A549 (cell line): ENCODE measurements around the gene OTUB2. TPM values are rescaled to one million over a fixed set of nuclear protein-coding genes. Genes with fewer than 3 reads are reported as not detected.

ENCODE experiments used
- ATAC-seq, 2 experiments: fragments of 200-7000 bp in 1 of 2; fragments of >200 bp in 1 of 2; cut with Nextera tagmentation in 1 of 2; cut with Tn5 transposase in 1 of 2; 3 replicates each; pipeline versions ENCODE4 v1.8.0 to v1.9.1; 2018 to 2020; ENCODE audit warnings: mild to moderate bottlenecking in 1 of 2, moderate library complexity in 1 of 2
- CTCF ChIA-PET: fragments of 300-600 bp; sonication (Branson Sonifier 250); formaldehyde crosslinking; extraction: SDS; loops from one replicate; lab custom pipeline; 2021; ENCODE audit warnings: antibody characterized with exemption, inconsistent platforms; lab: Yijun Ruan, JAX
- POLR2A ChIA-PET: fragments of 350-600 bp; formaldehyde crosslinking; extraction: SDS; loops from one replicate; lab custom pipeline; 2021; ENCODE audit warnings: antibody characterized with exemption, inconsistent platforms; lab: Yijun Ruan, JAX
- DNase-seq, 2 experiments: peaks; one replicate each; pipeline versions ENCODE4 v3.0.0 to v3.0.0-alpha.2; 2011 to 2016; ENCODE audit warnings: low read depth in 1 of 2, low spot score in 1 of 2
- FAIRE-seq: peaks from 2 replicates; lab custom pipeline; 2011; peaks lifted over from hg19 to GRCh38; lab: Jason Lieb, UNC
- H3K27ac ChIP-seq, 2 experiments: fragments of >200 bp; sonication (Bioruptor Twin); formaldehyde crosslinking; 3 replicates each; pipeline ENCODE4 v1.5.1; 2016 to 2017
- H3K4me1 ChIP-seq: fragments of >200 bp; sonication (Bioruptor Twin); formaldehyde crosslinking; 3 replicates; pipeline ENCODE4 v1.6.1; 2016
- H3K4me2 ChIP-seq: fragments of >200 bp; sonication (Bioruptor Twin); formaldehyde crosslinking; 3 replicates; pipeline ENCODE4 v1.6.1; 2016
- H3K4me3 ChIP-seq: fragments of >200 bp; sonication (Bioruptor Twin); formaldehyde crosslinking; 3 replicates; pipeline ENCODE4 v1.5.1; 2016
- H3K9me3 ChIP-seq: fragments of >200 bp; sonication (Bioruptor Twin); formaldehyde crosslinking; 3 replicates; pipeline ENCODE4 v1.6.1; 2016
- CBX8 ChIP-seq: fragments of 200-600 bp; sonication (generic); IDR thresholded peaks from 2 replicates; pipeline ENCODE4 v1.6.1; 2016
- CEBPB ChIP-seq, 2 experiments: fragments of >200 bp in 1 of 2; sonication (Bioruptor Twin) in 1 of 2; formaldehyde crosslinking in 1 of 2; IDR thresholded peaks; 2 replicates each; pipeline ENCODE4 v1.6.1; 2012 to 2016
- CHD2 ChIP-seq: fragments of 150-350 bp; IDR thresholded peaks from 2 replicates; pipeline ENCODE4 v1.6.1; 2014; ENCODE audit warnings: low read length; ENCODE audit not compliant: partially characterized antibody
- E2F6 ChIP-seq: IDR thresholded peaks from 2 replicates; pipeline ENCODE4 v1.6.1; 2012; ENCODE audit warnings: low read depth, borderline replicate concordance
- EHMT2 ChIP-seq: fragments of 200-600 bp; sonication (generic); IDR thresholded peaks from 2 replicates; pipeline ENCODE4 v1.6.1; 2016; ENCODE audit warnings: antibody characterized with exemption, low read depth, mild to moderate bottlenecking, moderate library complexity
- ELK1 ChIP-seq: fragments of 150-350 bp; IDR thresholded peaks from 2 replicates; pipeline ENCODE4 v1.6.1; 2014; ENCODE audit warnings: low read depth, mild to moderate bottlenecking, low read length
- ESRRA ChIP-seq: fragments of 150-350 bp; IDR thresholded peaks from 2 replicates; pipeline ENCODE4 v1.6.1; 2014; ENCODE audit warnings: mild to moderate bottlenecking, low read length, borderline replicate concordance
- FOSL2 ChIP-seq, 2 experiments: fragments of 450-650 bp in 1 of 2; fragments of >200 bp in 1 of 2; sonication (Bioruptor Twin) in 1 of 2; formaldehyde crosslinking; IDR thresholded peaks; 2 replicates each; pipeline versions ENCODE4 v1.5.0 to v1.6.1; 2016 to 2020; ENCODE audit warnings: mild to moderate bottlenecking in 1 of 2, moderate library complexity in 1 of 2
- FOXS1 ChIP-seq: fragments of 250-450 bp; sonication (Bioruptor Pico); IDR thresholded peaks from 2 replicates; pipeline ENCODE4 v1.5.0; 2020; ENCODE audit warnings: mild to moderate bottlenecking, moderate library complexity
- HES2 ChIP-seq: fragments of >200 bp; sonication (Bioruptor Twin); formaldehyde crosslinking; IDR thresholded peaks from 2 replicates; pipeline ENCODE4 v1.6.1; 2016
- HEYL ChIP-seq: fragments of 250-450 bp; sonication (Bioruptor Pico); IDR thresholded peaks from 2 replicates; pipeline ENCODE4 v1.8.0; 2021; ENCODE audit warnings: mild to moderate bottlenecking, moderate library complexity
- HOXA7 ChIP-seq: fragments of 250-450 bp; sonication (Bioruptor Pico); IDR thresholded peaks from 2 replicates; pipeline ENCODE4 v1.5.0; 2020; ENCODE audit warnings: mild to moderate bottlenecking, moderate library complexity
- HOXB13 ChIP-seq: fragments of 250-450 bp; sonication (Bioruptor Pico); IDR thresholded peaks from 2 replicates; pipeline ENCODE4 v1.5.0; 2020; ENCODE audit warnings: low read depth, mild to moderate bottlenecking, moderate library complexity
- MAFK ChIP-seq: fragments of 450-650 bp; IDR thresholded peaks from 2 replicates; pipeline ENCODE4 v1.6.1; 2014; ENCODE audit not compliant: partially characterized antibody
- MAZ ChIP-seq: fragments of 150-350 bp; IDR thresholded peaks from 2 replicates; pipeline ENCODE4 v1.6.1; 2014; ENCODE audit warnings: antibody characterized with exemption, low read depth, low read length, borderline replicate concordance
- MYC ChIP-seq: IDR thresholded peaks from 2 replicates; pipeline ENCODE4 v1.6.1; 2012; ENCODE audit warnings: mild to moderate bottlenecking, inconsistent platforms, low read length, improper control_type of control experiment, borderline replicate concordance
- NFE2L2 ChIP-seq: fragments of 150-350 bp; conservative IDR thresholded peaks from 2 replicates; pipeline ENCODE4 v1.6.1; 2014; ENCODE audit warnings: low read length
- NPAS2 ChIP-seq: fragments of 250-450 bp; sonication (Bioruptor Pico); IDR thresholded peaks from 2 replicates; pipeline ENCODE4 v1.8.0; 2022; ENCODE audit warnings: mild to moderate bottlenecking, moderate library complexity, borderline replicate concordance
- NR3C1 ChIP-seq: fragments of >200 bp; sonication (Bioruptor Twin); formaldehyde crosslinking; IDR thresholded peaks from 3 replicates; pipeline ENCODE4 v1.6.1; 2017
- RARB ChIP-seq: fragments of 250-450 bp; sonication (Bioruptor Pico); IDR thresholded peaks from 2 replicates; pipeline ENCODE4 v1.8.0; 2021; ENCODE audit warnings: mild to moderate bottlenecking, moderate library complexity
- SMC3 ChIP-seq: fragments of >200 bp; sonication (Bioruptor Twin); formaldehyde crosslinking; IDR thresholded peaks from 3 replicates; pipeline ENCODE4 v1.6.1; 2018; ENCODE audit warnings: inconsistent platforms
- USF2 ChIP-seq: fragments of 450-650 bp; IDR thresholded peaks from 2 replicates; pipeline ENCODE4 v1.6.1; 2014; ENCODE audit warnings: antibody characterized with exemption
- ZC3H11A ChIP-seq: fragments of 450-650 bp; IDR thresholded peaks from 2 replicates; pipeline ENCODE4 v1.6.1; 2014; ENCODE audit warnings: antibody characterized with exemption, mild to moderate bottlenecking
- ZFP36 ChIP-seq: fragments of 450-650 bp; IDR thresholded peaks from 2 replicates; pipeline ENCODE4 v1.6.1; 2014; ENCODE audit warnings: borderline replicate concordance; ENCODE audit not compliant: partially characterized antibody
- ZNF302 ChIP-seq: fragments of 250-450 bp; sonication (Bioruptor Pico); IDR thresholded peaks from 2 replicates; pipeline ENCODE4 v1.9.0; 2021; ENCODE audit warnings: inconsistent platforms, mild to moderate bottlenecking, moderate library complexity
- ZSCAN20 ChIP-seq: fragments of 250-450 bp; sonication (Bioruptor Pico); IDR thresholded peaks from 2 replicates; pipeline ENCODE4 v1.8.0; 2022; ENCODE audit warnings: mild to moderate bottlenecking, moderate library complexity
- WGBS: methylation state at CpG from one replicate; pipeline ENCODE4 v1.1.6; 2017; ENCODE audit errors: missing lambda C conversion rate; 5-methylcytosine and 5-hydroxymethylcytosine counted together
- polyA plus RNA-seq, 4 experiments: library from polyadenylated mRNA; depleted of rRNA in 3 of 4; stranded (reverse); fragments of >200 nt; fragmentation: RNase III in 1 of 4; extraction: RNeasy Plus Mini Kit Qiagen cat#74134 plus additional on column Dnase treatment in 1 of 4; gene quantifications; 2 replicates in 3 of 4; 3 replicates in 1 of 4; pipeline ENCODE4 v1.2.3, GENCODE V29; 2011 to 2017

The OTUB2 gene
- polyA plus RNA-seq, 2 of the 4 experiments (the other 2 are of a cell fraction), result 1.2 to 2.5 TPM

- Histone ChIP-seq H3K4me1 (no peaks in the 10 kb centered on the region), H3K4me2 (no peak overlapping the region), H3K9me3 (no peaks in the 10 kb centered on the region), H3K27ac (no peak overlapping the region), H3K4me3 (no peak overlapping the region)
- WGBS, result 99% methylated on average over 12 of the region's 14 CpGs
- CTCF ChIA-PET, result interaction anchor here (0.8 kb wide), 2 partner anchors 9 to 104 kb away, joined by 3 read pairs; no protein-coding TSS in a partner anchor
- DNase-seq (no peak), FAIRE-seq (no peak), ATAC-seq (no peak)
- POLR2A ChIA-PET, result no interaction called here
- TF ChIP-seq HES2 (no peak), MAZ (no peak), ZFP36 (no peak), HEYL (CRISPR knock-in tag) (no peak), USF2 (no peak), CHD2 (no peak), ZNF302 (no peak), E2F6 (no peak), CBX8 (no peak), ZSCAN20 (no peak), ELK1 (no peak), EHMT2 (no peak), CEBPB (IDR thresholded peaks at IDR 0.05) (no peak), MAFK (no peak), HOXA7 (CRISPR knock-in tag) (no peak), FOSL2 (IDR thresholded peaks at IDR 0.05) (no peak), FOSL2 (CRISPR knock-in tag; IDR thresholded peaks at IDR 0.05) (no peak)
Observed at GRCh38 chr14:94043756-94044475, 17.8 kb downstream of the OTUB2 start.

- Histone ChIP-seq H3K4me3 (no peak overlapping the region), H3K4me1 (no peaks in the 10 kb centered on the region), H3K27ac (no peak overlapping the region), H3K4me2 (no peak overlapping the region), H3K9me3 (no peaks in the 10 kb centered on the region)
- POLR2A ChIA-PET, result no interaction called here
- no peak for FAIRE-seq
- ATAC-seq, result no peak
- TF ChIP-seq CEBPB (IDR thresholded peaks at IDR 0.05), result no peak
- no peak for TF ChIP-seq HEYL (CRISPR knock-in tag)
- no peak for TF ChIP-seq E2F6
- no peak for TF ChIP-seq ZC3H11A
- no peak for TF ChIP-seq SMC3
- TF ChIP-seq HOXB13 (CRISPR knock-in tag), result no peak
- no peak for TF ChIP-seq FOXS1 (CRISPR knock-in tag)
- TF ChIP-seq NPAS2 (CRISPR knock-in tag), result no peak
- TF ChIP-seq RARB (CRISPR knock-in tag), result no peak
- no peak for TF ChIP-seq ESRRA
- no peak for TF ChIP-seq CHD2
- TF ChIP-seq CBX8, result no peak
- TF ChIP-seq MYC, result no peak
- TF ChIP-seq NR3C1, result no peak
- no peak for TF ChIP-seq NFE2L2
- no peak for TF ChIP-seq HOXA7 (CRISPR knock-in tag)
- 94% methylated on average over 20 of the region's 20 CpGs for WGBS
- no peak for DNase-seq
- CTCF ChIA-PET, result interaction anchor here (0.8 to 2.7 kb wide), 3 partner anchors 8 to 92 kb away, joined by 3 to 18 read pairs (median 4); no protein-coding TSS in a partner anchor
Observed at GRCh38 chr14:94044476-94045091, 18.4 kb downstream of the OTUB2 start.
